Activated T-cell treated with anti-CD3 and anti-CD28 coated beads, Interleukin-2, amount 50 U/mL, for 24 hours (primary cell): Measurements from ENCODE around the gene NDUFA12.

Experiments used
- DNase-seq: peaks from one replicate; pipeline ENCODE4 v3.0.0-alpha.2; 2020
- H3K27ac Mint-ChIP-seq: 2 replicates; pipeline ENCODE4 v1.8.0; 2020; ENCODE audit warnings: mild to moderate bottlenecking, mixed read lengths
- H3K27me3 Mint-ChIP-seq: 2 replicates; pipeline ENCODE4 v1.8.0; 2020; ENCODE audit warnings: mixed read lengths
- H3K36me3 Mint-ChIP-seq: 2 replicates; pipeline ENCODE4 v1.8.0; 2020; ENCODE audit warnings: low read depth, mixed read lengths
- H3K4me1 Mint-ChIP-seq: 2 replicates; pipeline ENCODE4 v1.8.0; 2020; ENCODE audit warnings: low read depth, mixed read lengths
- H3K4me3 Mint-ChIP-seq: 2 replicates; pipeline ENCODE4 v1.8.0; 2020; ENCODE audit warnings: mild to moderate bottlenecking, moderate library complexity, mixed read lengths
- H3K9me3 Mint-ChIP-seq: 2 replicates; pipeline ENCODE4 v1.8.0; 2020; ENCODE audit warnings: mixed read lengths

The NDUFA12 gene

GRCh38 chr12:95003213-95003920 lies at the start of gene NDUFA12:
TSS of gene NDUFA12 (minus strand) at chr12:95003697. CDS start at chr12:95003680, 17 bp downstream.
- Mint-ChIP-seq H3K4me1 (peaks cover 58% of the 10 kb centered on the region), H3K27ac (peak within 1 kb of the TSS; percentile 96)

GRCh38 chr12:95051241-95051640 lies 47.7 kb upstream of the NDUFA12 start:
- Mint-ChIP-seq H3K9me3 (no peaks in the 10 kb centered on the region), H3K4me3 (no peak overlapping the region), H3K27ac (no peak overlapping the region), H3K36me3 (peaks cover 80% of the 10 kb centered on the region), H3K27me3 (no peaks in the 10 kb centered on the region), H3K4me1 (no peaks in the 10 kb centered on the region)
- DNase-seq: no peak

More at GRCh38 chr12:95003213-95003920, at the start of gene NDUFA12:
- peak within 1 kb of the TSS; percentile 97 for H3K4me3 Mint-ChIP-seq
- H3K36me3 Mint-ChIP-seq: peaks cover 65% of the 10 kb centered on the region
- peak; percentile 96 for DNase-seq
- peaks cover 19% of the 10 kb centered on the region for H3K9me3 Mint-ChIP-seq
- H3K27me3 Mint-ChIP-seq: no peaks in the 10 kb centered on the region

- Mint-ChIP-seq H3K27me3 (no peaks in the 10 kb centered on the region), H3K36me3 (peaks cover 79% of the 10 kb centered on the region), H3K4me3 (no peak overlapping the region), H3K4me1 (peaks cover 23% of the 10 kb centered on the region), H3K9me3 (no peaks in the 10 kb centered on the region), H3K27ac (no peak overlapping the region)
- DNase-seq: no peak
These were observed 34.4 kb upstream of the NDUFA12 start for GRCh38 chr12:95037906-95038305.

GRCh38 chr12:95034750-95035149 lies 31.3 kb upstream of the NDUFA12 start:
- Mint-ChIP-seq H3K4me1 (peaks cover 19% of the 10 kb centered on the region), H3K4me3 (no peak overlapping the region), H3K36me3 (peaks cover 72% of the 10 kb centered on the region), H3K9me3 (no peaks in the 10 kb centered on the region), H3K27ac (no peak overlapping the region), H3K27me3 (no peaks in the 10 kb centered on the region)
- no peak for DNase-seq

GRCh38 chr12:95022477-95022876 lies 19.0 kb upstream of the NDUFA12 start:
- no peaks in the 10 kb centered on the region for H3K9me3 Mint-ChIP-seq
- no peaks in the 10 kb centered on the region for H3K27me3 Mint-ChIP-seq
- no peak overlapping the region for H3K4me3 Mint-ChIP-seq
- H3K27ac Mint-ChIP-seq: no peak overlapping the region
- peaks cover 38% of the 10 kb centered on the region for H3K36me3 Mint-ChIP-seq
- peaks cover 2% of the 10 kb centered on the region for H3K4me1 Mint-ChIP-seq
- DNase-seq: no peak

GRCh38 chr12:95017482-95017881 lies 14.0 kb upstream of the NDUFA12 start:
- Mint-ChIP-seq H3K27me3 (no peaks in the 10 kb centered on the region), H3K4me1 (peaks cover 2% of the 10 kb centered on the region), H3K27ac (no peak overlapping the region), H3K4me3 (no peak overlapping the region), H3K36me3 (peaks cover 17% of the 10 kb centered on the region), H3K9me3 (no peaks in the 10 kb centered on the region)
- DNase-seq: no peak

GRCh38 chr12:95016120-95016519 lies 12.6 kb upstream of the NDUFA12 start:
- H3K36me3 Mint-ChIP-seq: peaks cover 11% of the 10 kb centered on the region
- H3K4me1 Mint-ChIP-seq: peaks cover 2% of the 10 kb centered on the region
- no peak for DNase-seq
- no peaks in the 10 kb centered on the region for H3K27me3 Mint-ChIP-seq
- H3K27ac Mint-ChIP-seq: no peak overlapping the region
- H3K4me3 Mint-ChIP-seq: no peak overlapping the region
- no peaks in the 10 kb centered on the region for H3K9me3 Mint-ChIP-seq

GRCh38 chr12:95014554-95014953 lies 11.1 kb upstream of the NDUFA12 start:
- Mint-ChIP-seq H3K27me3 (no peaks in the 10 kb centered on the region), H3K4me1 (peaks cover 2% of the 10 kb centered on the region), H3K4me3 (no peak overlapping the region), H3K36me3 (peaks cover 5% of the 10 kb centered on the region), H3K27ac (no peak overlapping the region), H3K9me3 (no peaks in the 10 kb centered on the region)
- no peak for DNase-seq

GRCh38 chr12:95006206-95006605 lies 2.7 kb upstream of the NDUFA12 start:
- no peaks in the 10 kb centered on the region for H3K27me3 Mint-ChIP-seq
- H3K36me3 Mint-ChIP-seq: peaks cover 37% of the 10 kb centered on the region
- H3K27ac Mint-ChIP-seq: no peak overlapping the region
- no peak overlapping the region for H3K4me3 Mint-ChIP-seq
- H3K4me1 Mint-ChIP-seq: peaks cover 30% of the 10 kb centered on the region
- H3K9me3 Mint-ChIP-seq: peaks cover 19% of the 10 kb centered on the region
- no peak for DNase-seq

- Mint-ChIP-seq H3K9me3 (peaks cover 19% of the 10 kb centered on the region), H3K27ac (peak overlapping the region; percentile 96), H3K4me3 (peak overlapping the region; percentile 97), H3K4me1 (peaks cover 45% of the 10 kb centered on the region), H3K27me3 (no peaks in the 10 kb centered on the region), H3K36me3 (peaks cover 53% of the 10 kb centered on the region)
- DNase-seq: no peak
These were observed 1.1 kb upstream of the NDUFA12 start for GRCh38 chr12:95004610-95005009.

GRCh38 chr12:95003921-95004272 lies 400 bp upstream of the NDUFA12 start:
- H3K27ac Mint-ChIP-seq: peak overlapping the region; percentile 96
- H3K9me3 Mint-ChIP-seq: peaks cover 19% of the 10 kb centered on the region
- peak overlapping the region; percentile 97 for H3K4me3 Mint-ChIP-seq
- H3K27me3 Mint-ChIP-seq: no peaks in the 10 kb centered on the region
- DNase-seq: no peak
- peaks cover 53% of the 10 kb centered on the region for H3K4me1 Mint-ChIP-seq
- H3K36me3 Mint-ChIP-seq: peaks cover 60% of the 10 kb centered on the region

GRCh38 chr12:95002754-95003153 lies 743 bp downstream of the NDUFA12 start:
- H3K27me3 Mint-ChIP-seq: no peaks in the 10 kb centered on the region
- no peak for DNase-seq
- H3K9me3 Mint-ChIP-seq: peaks cover 19% of the 10 kb centered on the region
- H3K27ac Mint-ChIP-seq: peak overlapping the region; percentile 96
- peak overlapping the region; percentile 97 for H3K4me3 Mint-ChIP-seq
- peaks cover 61% of the 10 kb centered on the region for H3K4me1 Mint-ChIP-seq
- peaks cover 68% of the 10 kb centered on the region for H3K36me3 Mint-ChIP-seq

GRCh38 chr12:94998326-94998725 lies 5.2 kb downstream of the NDUFA12 start:
- H3K4me1 Mint-ChIP-seq: peaks cover 56% of the 10 kb centered on the region
- peaks cover 79% of the 10 kb centered on the region for H3K36me3 Mint-ChIP-seq
- peak overlapping the region; percentile 16 for H3K27ac Mint-ChIP-seq
- no peak for DNase-seq
- H3K27me3 Mint-ChIP-seq: no peaks in the 10 kb centered on the region
- H3K4me3 Mint-ChIP-seq: peak overlapping the region; percentile 43
- no peaks in the 10 kb centered on the region for H3K9me3 Mint-ChIP-seq

- Mint-ChIP-seq H3K36me3 (peaks cover 76% of the 10 kb centered on the region), H3K27ac (no peak overlapping the region), H3K4me1 (peaks cover 55% of the 10 kb centered on the region), H3K9me3 (no peaks in the 10 kb centered on the region), H3K4me3 (no peak overlapping the region), H3K27me3 (no peaks in the 10 kb centered on the region)
- no peak for DNase-seq
These were observed 5.8 kb downstream of the NDUFA12 start for GRCh38 chr12:94997726-94998125.

GRCh38 chr12:94997061-94997460 lies 6.4 kb downstream of the NDUFA12 start:
- no peaks in the 10 kb centered on the region for H3K27me3 Mint-ChIP-seq
- peaks cover 80% of the 10 kb centered on the region for H3K36me3 Mint-ChIP-seq
- H3K4me1 Mint-ChIP-seq: peaks cover 56% of the 10 kb centered on the region
- no peak overlapping the region for H3K4me3 Mint-ChIP-seq
- no peak for DNase-seq
- no peaks in the 10 kb centered on the region for H3K9me3 Mint-ChIP-seq
- no peak overlapping the region for H3K27ac Mint-ChIP-seq
